HG02623 (cell line): ENCODE data around the gene IBA57.

ENCODE experiments used
- ATAC-seq: cut with Tn5 transposase; IDR thresholded peaks from one replicate; pipeline ENCODE4 v1.9.1; 2021; ENCODE audit warnings: moderate library complexity; ENCODE audit not compliant: unreplicated experiment

The IBA57 gene

GRCh38 chr1:228165372-228166169 lies at the start of gene IBA57:
IBA57 (plus strand) TSS chr1:228165804; CDS start chr1:228165817, 13 bp downstream.
- ATAC-seq: peak; percentile 79

DNA sequence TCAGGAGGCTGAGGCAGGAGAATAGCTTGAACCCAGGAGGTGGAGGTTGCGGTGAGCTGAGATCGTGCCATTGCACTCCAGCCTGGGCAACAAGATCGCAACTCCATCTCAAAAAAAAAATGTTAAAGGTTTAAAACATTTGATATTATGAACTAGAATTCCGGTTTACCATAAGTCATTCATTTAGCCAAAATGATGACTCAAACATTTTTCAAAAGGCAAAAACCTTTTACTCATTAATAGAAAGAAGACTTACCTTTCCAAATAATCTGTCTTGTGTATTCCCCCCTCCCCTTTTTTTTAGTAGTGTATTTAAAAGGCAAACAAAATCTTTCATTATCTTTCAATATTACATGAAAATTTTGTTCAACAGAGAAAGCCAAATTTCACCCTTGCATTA lies 48.3 kb upstream of the IBA57 start:
- ATAC-seq: no peak

- ATAC-seq: no peak
Observed at GRCh38 chr1:228118040-228118439, 47.6 kb upstream of the IBA57 start.

DNA sequence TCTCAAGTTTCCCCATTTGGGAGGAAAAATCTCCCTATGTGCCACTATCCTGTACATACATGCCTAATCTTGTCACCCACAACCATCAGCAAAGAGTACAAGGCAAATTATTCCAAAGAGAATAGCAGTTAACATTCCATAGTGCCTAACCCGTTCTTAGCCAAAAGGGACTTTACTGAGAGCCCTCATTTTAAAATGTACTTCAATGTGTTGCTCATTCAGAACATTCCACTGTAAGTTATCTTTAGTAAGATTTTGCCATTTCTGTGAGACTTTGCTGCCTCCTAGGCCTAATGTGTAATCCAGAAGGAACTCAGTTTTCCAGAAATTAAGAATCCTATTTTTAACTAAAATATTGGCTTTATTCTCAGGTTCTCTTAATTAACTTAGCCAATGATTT lies 45.3 kb upstream of the IBA57 start:
- no peak for ATAC-seq

GRCh38 chr1:228120857-228121489 lies 44.6 kb upstream of the IBA57 start:
- no peak for ATAC-seq

- no peak for ATAC-seq
Observed at GRCh38 chr1:228122921-228123441, 42.6 kb upstream of the IBA57 start.

DNA sequence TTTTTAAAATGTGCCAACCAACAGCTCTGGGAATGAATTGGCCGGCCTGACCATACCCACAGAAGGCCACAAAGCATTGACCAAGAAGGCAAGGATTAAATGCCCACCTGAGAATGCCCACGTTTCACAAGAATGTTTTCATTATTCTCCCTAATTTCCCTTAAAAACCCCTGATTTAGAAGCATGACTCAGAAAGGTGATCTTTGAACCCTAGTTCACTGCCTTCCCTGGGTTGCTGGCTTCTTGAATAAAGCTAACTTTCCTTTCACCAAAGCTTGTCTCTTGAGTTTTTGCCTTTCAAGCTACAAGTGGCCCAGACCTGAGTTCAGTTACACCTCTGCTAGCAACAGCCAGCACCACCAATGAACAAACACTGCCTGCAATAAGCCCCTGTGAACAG lies 42.1 kb upstream of the IBA57 start:
- no peak for ATAC-seq

GRCh38 chr1:228125185-228125584 lies 40.4 kb upstream of the IBA57 start:
- ATAC-seq: no peak

DNA sequence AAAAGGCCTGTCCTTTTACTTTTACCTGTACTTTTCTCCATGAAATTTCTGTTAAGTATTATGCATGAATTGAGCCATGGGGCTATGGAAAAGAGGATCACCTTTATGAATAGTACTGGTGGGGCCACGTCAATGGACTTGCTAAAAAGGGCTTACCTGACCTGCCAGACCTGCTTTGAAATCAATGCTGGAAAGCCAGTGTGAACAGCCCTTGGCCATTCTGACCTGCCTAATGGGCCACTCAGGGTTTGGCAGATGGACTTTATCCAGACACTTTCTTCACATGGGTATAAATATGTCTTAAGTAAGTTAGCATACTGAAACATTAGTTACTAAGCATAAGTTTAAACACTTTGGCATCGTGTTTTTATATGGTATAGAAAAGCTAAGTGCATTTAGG lies 33.8 kb upstream of the IBA57 start:
- no peak for ATAC-seq

- ATAC-seq: no peak
Observed at GRCh38 chr1:228134591-228134990, 31.0 kb upstream of the IBA57 start.

- ATAC-seq: no peak
Observed at GRCh38 chr1:228136901-228137300, 28.7 kb upstream of the IBA57 start.

- no peak for ATAC-seq
Observed at GRCh38 chr1:228139406-228139930, 26.1 kb upstream of the IBA57 start.

- ATAC-seq: peak; percentile 91
Observed at GRCh38 chr1:228139931-228140723, 25.5 kb upstream of the IBA57 start, which contains the start of gene GUK1. GUK1 (plus strand) TSS chr1:228140279; CDS start chr1:228140303, 24 bp downstream.

DNA sequence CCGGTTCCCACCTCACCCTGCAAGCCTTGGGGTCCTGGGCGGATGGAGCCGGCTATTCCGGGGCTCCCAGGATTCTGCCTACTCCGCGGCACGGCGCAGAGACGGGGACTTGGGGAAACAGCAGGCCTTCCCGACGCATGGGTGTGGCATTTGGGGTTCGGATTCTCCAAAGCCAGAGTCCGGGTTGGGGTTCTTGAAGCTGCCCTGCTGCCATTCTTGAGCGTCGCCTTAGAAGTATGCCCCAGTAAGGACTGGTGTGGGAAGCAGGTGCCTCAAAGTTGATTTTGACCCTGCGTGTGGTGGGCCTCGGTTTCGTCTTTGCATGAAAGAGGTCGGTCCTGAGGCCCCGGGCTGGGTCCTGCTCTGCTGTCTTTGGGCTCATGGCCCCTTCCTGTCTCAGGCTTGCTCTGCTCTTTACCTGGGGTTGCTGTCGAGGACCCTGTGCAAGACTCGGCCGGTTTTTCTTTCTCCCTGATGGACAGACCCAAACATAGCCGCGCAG lies 24.8 kb upstream of the IBA57 start:
- ATAC-seq: no peak

DNA sequence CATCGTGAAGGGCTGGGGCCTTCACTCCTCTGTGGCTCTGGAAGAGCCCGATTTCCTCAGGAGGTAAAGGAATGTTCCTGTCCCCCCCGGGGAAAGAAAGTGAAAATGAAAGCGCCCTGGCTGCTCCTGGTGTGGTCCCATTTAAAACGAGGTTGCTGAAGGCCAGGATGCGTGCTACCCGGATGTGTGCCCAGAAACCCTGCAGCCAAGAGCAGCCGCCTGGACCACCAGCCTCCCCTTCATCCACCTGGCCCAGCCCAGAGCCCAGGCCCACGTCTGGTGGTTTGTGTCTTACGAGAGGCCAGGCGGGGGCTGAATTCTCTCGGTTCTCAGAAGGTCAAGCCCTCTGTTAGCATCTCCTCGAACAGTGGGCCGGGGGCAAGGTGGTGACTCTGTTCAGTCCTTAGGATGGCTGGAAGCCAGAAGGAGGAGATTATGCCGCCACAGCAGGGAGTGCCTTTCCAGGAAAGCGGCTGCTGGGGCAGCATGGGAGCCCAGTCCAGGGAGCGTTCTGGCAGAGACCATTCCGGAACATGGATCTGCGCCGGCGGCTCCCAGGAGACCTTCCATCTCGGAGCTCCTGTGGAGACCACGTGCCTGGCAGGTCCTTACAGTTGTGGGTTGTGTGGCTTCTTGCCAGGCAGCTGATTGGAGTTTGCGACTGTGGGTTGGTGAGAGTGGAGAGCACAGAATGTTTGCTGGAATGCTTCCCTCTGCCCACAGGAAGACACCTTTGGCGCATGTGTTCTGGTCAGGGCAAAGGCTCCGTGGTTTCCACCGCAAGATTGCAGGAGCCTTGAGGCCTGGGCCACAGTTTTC lies 24.2 kb upstream of the IBA57 start:
- ATAC-seq: no peak

GRCh38 chr1:228142155-228142691 lies 23.4 kb upstream of the IBA57 start:
- no peak for ATAC-seq

GRCh38 chr1:228142701-228143136 lies 22.9 kb upstream of the IBA57 start:
- ATAC-seq: no peak

- no peak for ATAC-seq
Observed at GRCh38 chr1:228143480-228144192, 22.0 kb upstream of the IBA57 start.
